Adipose tissue (tissue), 3 donors: ENCODE results near the gene DUSP15. TPM values are rescaled to one million over a fixed set of nuclear protein-coding genes. Genes with fewer than 3 reads are reported as not detected.
"Not testable (repeated sequence)": the region's sequence is repeated elsewhere in the genome, so short reads cannot be mapped to it uniquely, and the experiment has no call there.

ENCODE experiments used
- H3K27ac ChIP-seq: one replicate; pipeline ENCODE4 v1.5.1; 2013; ENCODE audit warnings: low read depth, low read length
- WGBS, 3 donors: extraction: QIAGEN DNeasy Blood & Tissue Kit; methylation state at CpG; one replicate each; pipeline ENCODE4 v1.1.7; 2013; 5-methylcytosine and 5-hydroxymethylcytosine counted together
- polyA plus RNA-seq, 3 donors: library from polyadenylated mRNA; stranded (reverse); fragments of 200-250 nt; gene quantifications; one replicate each; pipeline ENCODE4 v1.2.3, GENCODE V29; 2013
- donor health status: healthy with polysubstance abuse.
- donor health status: Bipolar disorder and iron deficiency.
- donor health status: healthy.

The DUSP15 gene
- polyA plus RNA-seq, 3 donors = 1.1 to 1.5 (median 1.5) TPM

DNA sequence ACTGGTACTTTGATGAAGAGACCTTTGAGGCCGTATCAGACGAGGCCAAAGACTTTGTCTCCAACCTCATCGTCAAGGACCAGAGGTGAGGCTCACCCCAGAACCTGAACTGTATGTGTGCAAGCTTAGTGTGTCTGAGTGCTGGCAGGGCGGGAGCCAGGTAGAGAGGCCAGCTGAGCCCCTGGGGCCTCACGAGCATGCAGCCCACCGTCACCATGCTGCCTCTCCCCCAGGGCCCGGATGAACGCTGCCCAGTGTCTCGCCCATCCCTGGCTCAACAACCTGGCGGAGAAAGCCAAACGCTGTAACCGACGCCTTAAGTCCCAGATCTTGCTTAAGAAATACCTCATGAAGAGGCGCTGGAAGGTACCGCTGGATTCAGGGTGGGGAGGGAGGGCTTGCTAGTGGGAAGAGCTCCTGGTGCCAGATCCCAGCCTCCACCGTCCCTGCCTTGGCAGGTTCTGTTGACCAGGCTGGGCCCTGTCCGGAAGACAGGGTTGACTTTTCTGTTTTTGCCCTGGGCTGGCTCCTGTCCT is 38.5 kb downstream of the DUSP15 start:
- H3K27ac ChIP-seq = no peak overlapping the region
- WGBS, 3 donors = 87 to 93% (median 93%) methylated on average over 17 of the region's 17 CpGs

DNA sequence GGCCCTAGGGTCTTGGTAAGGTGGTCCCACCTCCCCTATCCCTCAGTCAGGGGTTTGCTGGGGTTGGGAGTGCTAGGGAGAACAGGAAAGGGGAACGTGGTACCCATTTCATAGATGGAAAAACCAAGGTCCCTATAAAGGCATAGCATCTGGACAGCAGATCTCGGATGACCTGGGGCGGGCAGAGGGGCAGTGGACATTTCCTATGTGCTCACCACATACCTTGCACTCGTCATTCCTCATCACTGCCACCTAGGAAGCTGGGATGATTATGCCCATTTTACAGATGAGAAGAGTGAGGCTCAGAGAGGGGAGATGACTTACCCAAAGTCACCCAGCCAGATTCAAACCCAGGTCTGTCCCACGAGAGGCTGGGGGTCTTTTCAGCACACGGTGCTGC is 39.1 kb downstream of the DUSP15 start:
- 87 to 93% (median 91%) methylated on average over 6 of the region's 6 CpGs for WGBS, 3 donors
- H3K27ac ChIP-seq = no peak overlapping the region

DNA sequence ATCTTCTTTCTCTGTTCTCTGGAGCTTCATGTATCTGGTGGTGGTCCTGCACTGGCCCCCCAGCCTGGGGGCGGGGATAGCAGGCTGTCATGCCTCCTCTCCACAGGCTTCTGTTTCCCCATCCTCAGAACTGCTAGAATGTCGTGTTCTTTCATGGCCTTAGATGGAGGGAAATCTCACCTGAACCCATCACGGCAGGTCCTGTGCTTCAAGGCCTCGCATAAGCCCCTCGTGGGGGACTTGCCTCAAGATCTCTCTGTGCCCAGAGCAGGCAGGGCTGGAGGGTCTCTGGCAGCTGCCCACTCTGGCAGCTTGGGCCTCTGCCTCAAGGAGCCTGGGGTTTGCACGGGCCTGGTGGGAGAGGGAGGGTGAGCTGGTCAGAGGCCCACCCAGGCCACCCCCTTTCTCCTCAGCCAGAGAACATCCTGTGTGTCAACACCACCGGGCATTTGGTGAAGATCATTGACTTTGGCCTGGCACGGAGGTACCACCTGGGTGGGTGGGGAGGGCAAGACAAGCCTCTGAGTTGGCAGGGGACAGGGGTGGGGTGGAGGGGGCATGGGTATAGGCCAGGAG is 39.8 kb downstream of the DUSP15 start:
- no peak overlapping the region for H3K27ac ChIP-seq
- 77 to 88% (median 81%) methylated on average over 8 of the region's 8 CpGs for WGBS, 3 donors

DNA sequence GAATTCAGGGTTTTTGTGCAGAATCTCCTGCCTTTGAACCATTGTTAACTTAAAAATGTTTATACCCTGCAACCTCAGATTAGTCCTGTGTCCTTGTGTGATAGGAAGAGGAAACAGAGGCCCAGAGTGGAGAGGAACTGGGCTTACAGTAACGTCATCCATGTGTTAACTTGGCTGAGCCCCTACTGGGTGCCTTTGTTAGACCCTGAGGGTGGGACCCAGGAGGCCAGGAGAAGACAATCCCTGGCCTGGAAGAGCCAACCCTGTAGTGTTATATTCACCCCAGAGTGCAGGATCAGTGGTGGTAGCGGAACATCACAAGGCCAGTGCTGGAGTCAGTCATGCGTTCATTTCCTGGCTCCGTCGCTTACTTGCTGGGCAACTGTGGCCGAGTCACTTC is 40.6 kb downstream of the DUSP15 start:
- 78 to 86% (median 84%) methylated on average over 6 of the region's 6 CpGs for WGBS, 3 donors
- H3K27ac ChIP-seq = no peak overlapping the region

DNA sequence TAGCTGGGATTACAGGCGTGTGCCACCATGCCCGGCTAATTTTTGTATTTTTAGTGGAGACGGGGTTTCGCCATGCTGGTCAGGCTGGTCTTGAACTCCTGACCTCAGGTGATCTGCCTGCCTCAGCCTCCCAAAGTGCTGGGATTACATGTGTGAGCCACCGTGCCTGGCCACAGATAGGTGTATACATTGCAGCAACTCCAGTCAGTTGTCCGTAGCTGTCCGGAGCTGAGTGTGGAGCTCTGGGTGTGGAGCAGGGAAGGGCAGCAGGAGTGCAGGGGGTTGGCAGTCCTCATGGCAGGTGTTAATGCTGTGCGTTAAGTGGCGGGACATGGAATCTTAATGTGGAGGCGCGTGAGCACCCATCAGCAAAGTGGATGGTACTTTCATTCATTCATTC is 42.3 kb downstream of the DUSP15 start:
- not testable (repeated sequence) for H3K27ac ChIP-seq
- 94 to 97% (median 96%) methylated on average over 11 of the region's 11 CpGs for WGBS, 3 donors

DNA sequence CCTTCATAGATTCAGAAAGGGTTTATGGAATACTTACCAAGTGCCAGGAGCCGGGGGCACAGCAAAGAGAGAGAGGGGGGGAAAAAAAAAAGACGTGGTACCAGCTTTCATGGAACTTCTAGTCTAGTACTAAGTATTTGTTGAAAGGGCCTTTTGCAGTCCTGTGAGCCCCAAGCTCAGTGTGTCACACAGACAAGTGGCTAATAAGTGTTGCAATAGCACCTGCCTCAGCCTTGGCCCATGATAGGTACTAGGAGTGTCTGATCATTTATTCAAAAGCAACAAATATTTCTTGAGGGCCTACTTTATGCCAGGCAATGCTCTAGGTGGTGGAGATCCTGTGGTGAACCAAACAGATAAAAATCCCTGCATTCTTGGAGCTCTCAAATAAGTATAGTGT is 43.3 kb downstream of the DUSP15 start:
- no peak overlapping the region for H3K27ac ChIP-seq
- 60 to 84% (median 82%) methylated on average over 2 of the region's 2 CpGs for WGBS, 3 donors

DNA sequence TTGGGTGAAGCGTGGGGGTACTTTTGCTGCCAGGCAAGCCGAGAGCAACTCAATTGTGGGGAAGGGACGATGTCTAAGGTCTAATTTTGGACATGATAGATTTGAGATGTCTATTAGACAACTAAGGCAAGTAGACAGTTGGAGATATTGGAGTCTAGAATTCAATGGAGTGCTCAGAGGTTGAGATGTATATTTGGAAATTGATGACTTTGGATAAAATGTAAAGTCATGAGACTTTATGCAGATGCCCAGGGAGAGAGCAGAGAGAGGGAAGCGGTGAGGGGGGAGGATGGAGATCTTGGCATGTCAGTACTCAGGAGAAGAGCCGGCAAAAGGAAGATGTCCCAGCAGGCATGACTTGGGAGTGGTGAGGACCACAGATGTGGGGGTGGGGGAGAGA is 44.3 kb downstream of the DUSP15 start:
- no peak overlapping the region for H3K27ac ChIP-seq
- 85 to 92% (median 90%) methylated on average over 5 of the region's 5 CpGs for WGBS, 3 donors

DNA sequence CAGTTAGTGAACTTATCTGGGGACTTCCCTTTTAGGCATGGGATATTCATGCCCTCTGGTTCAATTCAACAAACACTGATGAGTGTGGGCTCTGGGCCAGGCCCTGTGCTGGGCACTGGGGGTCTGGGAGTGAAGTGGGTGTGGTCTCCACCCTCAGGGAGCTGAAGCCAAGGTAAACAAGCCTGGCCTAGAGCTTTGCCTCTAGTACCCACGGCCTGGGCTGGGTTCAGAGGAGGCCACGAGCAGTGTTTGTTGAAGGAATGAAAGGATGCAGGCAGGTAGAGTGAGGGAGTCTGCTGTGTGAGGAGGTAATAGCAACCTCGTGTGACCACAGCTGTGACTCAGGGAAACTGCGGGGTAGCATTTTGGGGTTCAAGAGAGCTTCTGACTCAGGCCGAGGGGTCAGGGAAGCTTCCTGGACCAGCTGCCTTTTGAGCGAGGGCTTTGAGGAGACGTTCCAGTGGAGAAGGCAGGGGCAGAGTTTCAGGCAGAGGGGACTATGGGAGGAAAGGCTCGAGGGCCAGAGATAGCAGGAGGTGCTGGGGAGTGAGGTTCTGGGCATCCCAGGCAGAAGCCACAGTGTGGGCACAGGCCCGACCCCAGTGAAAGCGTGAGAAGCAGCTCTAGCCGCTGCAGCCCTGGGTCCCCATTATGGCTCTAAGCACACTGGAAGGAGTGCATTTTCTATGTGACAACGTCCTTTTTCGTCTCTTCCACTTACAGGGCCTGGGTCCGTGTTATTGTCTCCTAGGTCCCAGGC is 45.6 kb downstream of the DUSP15 start:
- no peak overlapping the region for H3K27ac ChIP-seq
- 67 to 84% (median 82%) methylated on average over 14 of the region's 14 CpGs for WGBS, 3 donors

DNA sequence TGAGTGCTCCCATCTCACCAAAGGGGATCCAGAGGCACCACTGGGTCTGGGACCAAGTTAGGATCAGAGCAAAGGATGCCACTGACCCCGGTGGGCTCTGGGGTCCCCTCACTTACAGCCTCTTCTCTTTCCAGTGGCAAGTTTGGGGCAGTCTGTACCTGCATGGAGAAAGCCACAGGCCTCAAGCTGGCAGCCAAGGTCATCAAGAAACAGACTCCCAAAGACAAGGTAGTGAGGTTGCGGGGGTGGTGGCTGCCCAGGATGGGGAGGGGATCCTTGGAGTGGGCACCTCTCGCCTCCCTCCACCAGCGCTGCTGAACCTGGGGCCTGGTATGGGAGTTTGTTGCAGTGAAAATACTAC is 46.2 kb downstream of the DUSP15 start:
- WGBS, 3 donors = 85 to 90% (median 89%) methylated on average over 4 of the region's 4 CpGs
- no peak overlapping the region for H3K27ac ChIP-seq

DNA sequence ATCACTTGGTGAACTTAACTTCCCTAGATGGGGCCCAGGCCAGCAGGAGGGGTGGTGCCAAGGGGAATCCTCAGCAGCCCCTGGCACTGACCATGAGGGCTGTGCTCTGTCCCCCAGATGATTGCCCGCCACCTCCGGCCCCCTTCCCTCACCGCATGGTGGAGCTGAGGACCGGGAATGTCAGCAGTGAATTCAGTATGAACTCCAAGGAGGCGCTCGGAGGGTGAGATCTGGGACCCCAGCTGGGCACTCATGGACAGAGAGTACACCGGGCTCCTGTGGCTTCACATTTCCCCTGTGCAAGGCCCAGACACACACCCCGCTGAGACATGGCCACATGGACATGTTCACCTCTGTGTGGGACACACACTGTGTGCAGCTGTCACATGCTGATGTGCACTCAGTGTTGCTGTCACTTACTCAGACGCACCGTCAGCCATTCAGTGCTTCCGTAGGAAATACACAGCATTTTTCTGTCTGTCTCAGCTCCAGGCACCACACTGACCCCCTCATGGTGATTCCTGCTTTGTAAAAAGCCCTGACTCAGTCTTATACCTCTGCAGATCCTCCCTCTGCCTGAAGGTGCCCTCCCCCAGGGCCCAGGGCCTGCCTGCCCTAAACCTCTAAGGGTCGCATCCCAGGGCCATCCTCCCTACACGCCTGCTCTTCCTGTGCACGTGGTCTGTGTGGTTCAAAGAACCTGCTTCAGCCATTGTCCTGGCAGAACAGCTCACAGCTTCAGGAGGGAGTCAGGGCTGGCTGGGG is 46.8 kb downstream of the DUSP15 start:
- no peak overlapping the region for H3K27ac ChIP-seq

DNA sequence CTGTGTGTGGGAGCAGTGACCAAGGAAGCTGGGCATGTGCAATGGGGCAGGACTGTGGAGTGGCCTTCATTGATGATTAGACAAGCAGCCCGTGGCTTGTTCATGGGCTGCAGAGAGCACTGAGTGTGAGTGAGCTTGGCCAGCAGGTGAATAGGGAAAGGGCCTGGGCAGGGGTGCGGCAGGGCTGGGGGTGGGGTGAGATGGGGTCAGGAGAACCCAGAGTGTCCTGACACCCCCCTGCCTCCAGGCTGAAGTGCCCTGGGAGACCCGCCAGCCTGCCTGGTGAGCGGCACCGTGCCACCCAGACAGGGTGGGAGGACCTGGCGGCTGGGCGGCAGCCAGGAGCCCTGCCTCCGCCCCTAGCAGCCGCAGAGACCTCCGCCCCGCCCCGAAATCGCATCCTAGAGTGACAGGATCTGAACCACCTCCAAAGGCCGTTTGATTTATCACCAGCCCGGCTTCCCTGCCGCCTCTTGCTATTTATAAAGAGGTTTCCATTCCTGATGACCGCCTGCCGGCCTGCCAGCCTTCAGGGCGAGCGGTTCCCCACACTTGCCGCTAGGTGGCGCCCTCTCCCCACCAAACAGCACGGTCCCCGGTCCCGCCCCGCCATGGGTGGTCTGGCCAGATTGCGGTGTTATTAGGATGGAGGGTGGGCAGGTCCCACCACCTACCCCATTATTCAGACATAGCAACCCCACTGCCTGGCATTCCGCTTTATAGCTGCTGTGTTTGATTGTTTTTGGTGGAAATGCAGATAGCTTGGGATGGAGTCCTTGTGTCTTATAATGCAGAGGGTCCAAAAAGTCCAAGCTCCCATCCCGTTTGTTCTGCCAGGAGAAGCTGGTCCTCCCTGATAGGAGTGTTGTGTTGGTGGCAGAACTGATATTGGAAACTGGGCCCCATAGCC is 47.7 kb downstream of the DUSP15 start:
- WGBS, 3 donors = 2 to 5% (median 4%) methylated on average over 26 to 29 of the region's 29 CpGs
- H3K27ac ChIP-seq = no peak overlapping the region

More for the DNA sequence above, 46.8 kb downstream of the DUSP15 start:
- 58 to 78% (median 68%) methylated on average over 14 of the region's 14 CpGs for WGBS, 3 donors

DNA sequence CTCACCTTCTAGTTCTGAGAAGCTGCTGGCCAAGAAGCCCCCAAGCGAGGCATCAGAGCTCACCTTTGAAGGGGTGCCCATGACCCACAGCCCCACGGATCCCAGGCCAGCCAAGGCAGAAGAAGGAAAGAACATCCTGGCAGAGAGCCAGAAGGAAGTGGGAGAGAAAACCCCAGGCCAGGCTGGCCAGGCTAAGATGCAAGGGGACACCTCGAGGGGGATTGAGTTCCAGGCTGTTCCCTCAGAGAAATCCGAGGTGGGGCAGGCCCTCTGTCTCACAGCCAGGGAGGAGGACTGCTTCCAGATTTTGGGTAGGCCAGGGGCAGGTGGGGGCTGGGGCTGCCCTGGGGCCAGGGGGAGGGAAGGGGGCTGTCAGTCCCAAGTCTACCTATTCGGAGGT is 48.9 kb downstream of the DUSP15 start:
- H3K27ac ChIP-seq = no peak overlapping the region
- WGBS, 3 donors = 53 to 58% (median 57%) methylated on average over 5 of the region's 5 CpGs

DNA sequence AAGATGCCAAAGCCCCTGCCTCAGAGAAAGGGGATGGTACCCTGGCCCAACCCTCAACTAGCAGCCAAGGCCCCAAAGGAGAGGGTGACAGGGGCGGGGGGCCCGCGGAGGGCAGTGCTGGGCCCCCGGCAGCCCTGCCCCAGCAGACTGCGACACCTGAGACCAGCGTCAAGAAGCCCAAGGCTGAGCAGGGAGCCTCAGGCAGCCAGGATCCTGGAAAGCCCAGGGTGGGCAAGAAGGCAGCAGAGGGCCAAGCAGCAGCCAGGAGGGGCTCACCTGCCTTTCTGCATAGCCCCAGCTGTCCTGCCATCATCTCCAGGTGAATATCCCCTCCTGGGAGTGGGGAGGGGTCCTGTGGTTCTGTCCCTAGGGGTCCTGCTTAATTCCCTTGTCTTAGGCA is 50.1 kb downstream of the DUSP15 start:
- no peak overlapping the region for H3K27ac ChIP-seq
- WGBS, 3 donors = 51 to 92% (median 85%) methylated on average over 3 to 6 of the region's 6 CpGs

DNA sequence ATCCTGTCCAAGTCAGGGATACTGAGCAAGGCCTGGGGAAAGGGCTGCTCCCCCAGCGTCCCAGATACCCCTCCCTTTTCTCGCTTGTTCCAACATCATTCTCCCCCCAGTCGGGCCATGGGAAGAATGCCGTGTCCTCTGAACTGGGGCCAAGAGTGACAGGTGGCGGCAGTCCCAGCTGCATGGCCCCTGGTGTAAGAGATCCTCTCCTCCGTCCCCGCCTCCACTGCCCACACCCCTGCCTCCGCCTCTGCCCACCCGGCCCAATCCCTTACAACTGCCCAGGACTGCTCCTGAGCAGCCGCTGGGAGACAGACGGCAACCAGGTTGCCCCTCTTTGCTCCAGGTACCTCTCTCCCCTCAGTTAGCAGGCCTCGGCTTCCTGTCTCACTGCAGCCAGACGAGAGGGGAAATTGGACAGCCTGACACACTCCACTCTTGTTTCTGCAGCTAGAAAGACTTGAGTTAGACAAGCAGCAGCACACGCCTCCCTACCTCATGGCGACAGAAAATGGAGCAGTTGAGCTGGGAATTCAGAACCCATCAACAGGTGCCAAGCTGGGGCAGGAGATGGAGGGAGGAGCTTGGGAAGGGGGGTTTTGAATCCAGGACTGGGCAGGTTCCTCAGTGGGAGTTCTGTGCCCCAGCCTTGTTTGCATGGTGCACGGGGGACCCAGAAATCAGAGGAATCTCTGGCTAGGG is 51.1 kb downstream of the DUSP15 start, which contains the start of gene MYLK2:
Gene MYLK2 (plus strand): TSS at position 274 of the 702 bp plus-strand sequence. CDS start 225 bp downstream, at position 499.
- no peak within 1 kb of the TSS for H3K27ac ChIP-seq
- 37 to 74% (median 68%) methylated on average over 14 to 16 of the region's 16 CpGs for WGBS, 3 donors

DNA sequence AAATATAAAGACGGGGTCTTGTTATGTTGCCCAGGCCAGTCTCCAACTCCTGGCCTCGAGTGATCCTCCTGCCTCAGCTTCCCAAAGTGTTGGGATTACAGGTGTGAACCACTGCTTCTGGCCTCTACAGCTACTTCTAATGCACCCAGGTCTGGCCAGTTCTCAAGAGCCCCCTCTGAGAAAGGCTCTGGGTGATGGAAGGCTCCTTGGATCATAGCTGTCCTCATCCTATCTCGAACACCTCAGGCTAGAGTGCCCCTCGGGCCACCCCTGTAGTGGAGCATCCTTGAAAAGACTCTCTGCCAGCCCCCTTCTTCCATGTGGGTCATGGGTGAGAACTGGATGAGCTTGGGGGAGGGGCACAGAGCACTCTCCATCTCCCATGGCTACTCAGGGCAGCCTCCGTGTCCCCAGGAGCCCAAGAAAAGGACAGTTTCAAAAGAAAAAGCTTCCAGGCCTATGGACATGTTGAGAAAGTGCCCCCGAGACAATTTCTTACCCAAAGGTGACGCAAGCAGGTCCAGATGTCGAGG is 51.9 kb downstream of the DUSP15 start:
- WGBS, 3 donors = 79 to 85% (median 79%) methylated on average over 8 of the region's 8 CpGs

DNA sequence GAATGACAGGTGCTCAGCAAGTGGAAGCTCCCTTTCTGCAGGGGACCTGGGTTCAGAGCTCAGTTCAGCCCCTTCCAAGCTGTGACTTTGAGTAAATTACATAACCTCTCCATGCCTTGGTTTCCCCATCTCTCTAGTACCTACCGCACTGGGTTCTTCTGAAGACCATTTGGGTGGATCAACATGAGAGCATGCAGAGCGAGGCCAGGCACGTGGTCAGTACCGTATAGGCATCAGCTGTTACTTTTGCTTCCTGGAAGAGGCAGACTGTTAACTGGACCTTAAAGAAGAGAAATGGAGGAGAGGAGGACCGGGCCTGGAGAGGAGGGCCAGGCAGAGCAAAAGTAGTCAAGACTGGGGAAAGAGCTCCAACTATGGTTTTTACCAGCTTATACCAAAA is 52.9 kb downstream of the DUSP15 start:
- no peak overlapping the region for H3K27ac ChIP-seq
- WGBS, 3 donors = 84 to 93% (median 90%) methylated on average over 5 of the region's 5 CpGs

More for the DNA sequence above, 51.9 kb downstream of the DUSP15 start:
- no peak overlapping the region for H3K27ac ChIP-seq

DNA sequence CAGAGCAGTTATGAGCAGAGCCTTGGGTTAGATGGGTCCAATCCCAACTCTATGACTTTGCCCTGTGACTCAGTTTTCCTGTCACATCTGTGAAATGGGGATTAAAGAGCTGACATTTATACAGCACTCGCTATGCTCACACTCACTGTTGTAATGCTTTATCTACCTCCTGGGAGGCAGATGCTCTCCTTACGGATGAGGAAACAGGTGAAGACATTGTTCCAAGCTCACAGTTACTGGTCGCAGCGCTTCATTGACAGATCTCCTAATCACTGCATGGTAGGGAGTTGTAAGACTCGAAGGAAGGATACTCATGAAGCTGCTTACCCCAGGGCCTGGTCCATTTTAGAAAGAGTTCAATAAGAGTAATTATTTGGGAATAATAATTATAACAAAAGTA is 54.1 kb downstream of the DUSP15 start:
- H3K27ac ChIP-seq = no peak overlapping the region
- WGBS, 3 donors = 93 to 95% (median 94%) methylated on average over 5 of the region's 5 CpGs
